Measurements from ENCODE around the gene DNAJA1.
"Not testable (repeated sequence)": the region's sequence is repeated elsewhere in the genome, so short reads cannot be mapped to it uniquely, and the experiment has no call there.

DNAJA1 gene

GRCh38 chr9:33082538-33083326 lies 57.7 kb downstream of the DNAJA1 start:
- peak in 1 of 2 donors; percentile 18 for DNase-seq

- DNase-seq, result not testable (repeated sequence)
These were observed 60.6 kb downstream of the DNAJA1 start for GRCh38 chr9:33085672-33086071.
